PC-3 (cell line): ENCODE results near the gene RNU7-1. TPM values are rescaled to one million over a fixed set of nuclear protein-coding genes. Genes with fewer than 3 reads are reported as not detected.

Experiments
- ATAC-seq: fragments of 200-7000 bp; cut with Tn5 transposase; 2 replicates; pipeline ENCODE4 v1.9.1; 2020; ENCODE audit warnings: mild to moderate bottlenecking, moderate library complexity
- BruUV-seq: library from RNA; stranded (reverse); fragments of 400-500 nt; replicated peaks from 2 replicates; lab custom pipeline; 2021; lab: Mats Ljungman, UMichigan
- CTCF ChIA-PET: fragments of 300-600 bp; sonication (Branson Sonifier 250); formaldehyde crosslinking; loops from one replicate; lab custom pipeline; 2022; ENCODE audit warnings: antibody characterized with exemption; lab: Charles Lee
- POLR2A ChIA-PET: fragments of 300-600 bp; sonication (Branson Sonifier 250); formaldehyde crosslinking; loops from one replicate; lab custom pipeline; 2022; ENCODE audit warnings: antibody characterized with exemption; ENCODE audit not compliant: unreplicated experiment; lab: Charles Lee
- DNase-seq: peaks from one replicate; pipeline ENCODE4 v3.0.0-alpha.2; 2015
- H2AFZ ChIP-seq: fragments of 300-600 bp; sonication (generic); 2 replicates; pipeline ENCODE4 v1.6.0; 2016; ENCODE audit warnings: antibody characterized with exemption, low read length
- H3F3A ChIP-seq: fragments of 300-600 bp; sonication (generic); one replicate; pipeline ENCODE4 v1.6.0; 2017; ENCODE audit warnings: antibody characterized with exemption, low read length, control low read depth, mild to moderate bottlenecking; ENCODE audit not compliant: unreplicated experiment
- H3K27ac ChIP-seq: fragments of 300-600 bp; sonication (generic); 2 replicates; pipeline ENCODE4 v1.5.1; 2016; ENCODE audit warnings: mild to moderate bottlenecking, low read length
- H3K27me3 ChIP-seq: fragments of 300-600 bp; sonication (generic); 2 replicates; pipeline ENCODE4 v1.6.1; 2016; ENCODE audit warnings: low read length, mixed read lengths
- H3K36me3 ChIP-seq: fragments of 300-600 bp; sonication (generic); 2 replicates; pipeline ENCODE4 v1.6.1; 2016; ENCODE audit warnings: low read depth, mixed run types, low read length, mixed read lengths
- H3K4me1 ChIP-seq: fragments of 300-600 bp; sonication (generic); 2 replicates; pipeline ENCODE4 v1.5.1; 2016; ENCODE audit warnings: low read length; ENCODE audit not compliant: insufficient read depth
- H3K4me2 ChIP-seq: fragments of 300-600 bp; sonication (generic); 2 replicates; pipeline ENCODE4 v1.6.0; 2016; ENCODE audit warnings: low read length
- H3K4me3 ChIP-seq: fragments of 300-600 bp; sonication (generic); 2 replicates; pipeline ENCODE4 v1.5.1; 2016; ENCODE audit warnings: mild to moderate bottlenecking, low read length, mixed read lengths
- H3K79me2 ChIP-seq: fragments of 300-600 bp; sonication (generic); 2 replicates; pipeline ENCODE4 v1.6.1; 2017; ENCODE audit warnings: low read length, mixed read lengths
- H3K9ac ChIP-seq: fragments of 300-600 bp; sonication (generic); 2 replicates; pipeline ENCODE4 v1.6.0; 2016; ENCODE audit warnings: mild to moderate bottlenecking, low read length
- H3K9me2 ChIP-seq: fragments of 300-600 bp; sonication (generic); replicated peaks from 2 replicates; pipeline ENCODE4 v1.6.1; 2016; ENCODE audit warnings: mixed run types, low read length, mixed read lengths
- H3K9me3 ChIP-seq: fragments of 300-600 bp; sonication (generic); 2 replicates; pipeline ENCODE4 v1.6.1; 2016; ENCODE audit warnings: low read length, mixed read lengths
- H4K20me1 ChIP-seq: fragments of 300-600 bp; sonication (generic); 2 replicates; pipeline ENCODE4 v1.6.1; 2016; ENCODE audit warnings: low read length, mixed read lengths
- CTCF ChIP-seq: fragments of 300-600 bp; sonication (generic); conservative IDR thresholded peaks from 2 replicates; pipeline ENCODE4 v1.5.1; 2017; ENCODE audit warnings: antibody characterized with exemption, low read depth, mild to moderate bottlenecking, low read length
- EZH2 ChIP-seq: fragments of 300-600 bp; sonication (generic); IDR thresholded peaks from one replicate; pipeline ENCODE4 v1.6.1; 2017; ENCODE audit warnings: antibody characterized with exemption, mild to moderate bottlenecking, low read length; ENCODE audit not compliant: unreplicated experiment
- EZH2phosphoT487 ChIP-seq: fragments of 300-600 bp; sonication (generic); IDR thresholded peaks from 2 replicates; pipeline ENCODE4 v1.6.1; 2018; ENCODE audit warnings: mild to moderate bottlenecking, antibody characterized with exemption, low read length, borderline replicate concordance
- intact Hi-C: fragments of 100-400 bp; cut with micrococcal nuclease; formaldehyde crosslinking; loops from 2 replicates; pipeline ENCODE4 v1.9.0; 2023
- total RNA-seq: library from RNA; depleted of rRNA; stranded (reverse); fragments of >200 nt; gene quantifications from 2 replicates; pipeline ENCODE4 v1.2.3, GENCODE V29; 2014

Gene RNU7-1
- total RNA-seq, 1 experiment from 2014 or later: not detected

GRCh38 chr12:6946920-6947374 lies 3.3 kb downstream of the RNU7-1 start:
- DNase-seq: no peak
- ChIA-PET POLR2A (no interaction called here), CTCF (interaction anchor here (0.6 to 1.1 kb wide), 3 partner anchors 9 to 107 kb away, joined by 3 to 6 read pairs (median 5); no protein-coding TSS in a partner anchor)
- peaks cover 18% of the 10 kb centered on the region for H3K4me1 ChIP-seq
- no peak for TF ChIP-seq CTCF
- TF ChIP-seq EZH2phosphoT487: no peak
- no peak for TF ChIP-seq EZH2
- H3K27me3 ChIP-seq: no peaks in the 10 kb centered on the region
- H3K79me2 ChIP-seq: peaks cover 11% of the 10 kb centered on the region; the same call in 1 of the 2 replicates
- intact Hi-C loops: no loop called here
- H3K27ac ChIP-seq: no peak overlapping the region
- no peaks in the 10 kb centered on the region for H3K36me3 ChIP-seq
- H3K4me2 ChIP-seq: peak overlapping the region; percentile 96
- H3K9me2 ChIP-seq: no peaks in the 10 kb centered on the region
- no peak for ATAC-seq
- H2AFZ ChIP-seq: peak overlapping the region; percentile 71
- peak overlapping the region; percentile 32; the same call in 1 of the 2 replicates for H3K9ac ChIP-seq
- no TSS peak for BruUV-seq
- H3K4me3 ChIP-seq: peak overlapping the region; percentile 72
- no peaks in the 10 kb centered on the region for H3K9me3 ChIP-seq
- H4K20me1 ChIP-seq: no peaks in the 10 kb centered on the region
- peaks cover 9% of the 10 kb centered on the region for H3F3A ChIP-seq

GRCh38 chr12:6947615-6948014 lies 4.0 kb downstream of the RNU7-1 start:
- H3K9me3 ChIP-seq: no peaks in the 10 kb centered on the region
- no peak overlapping the region for H3K27ac ChIP-seq
- no peak overlapping the region for H3K9ac ChIP-seq
- no peaks in the 10 kb centered on the region for H3K9me2 ChIP-seq
- H2AFZ ChIP-seq: no peak overlapping the region
- H3K4me3 ChIP-seq: no peak overlapping the region
- peaks cover 11% of the 10 kb centered on the region; the same call in 1 of the 2 replicates for H3K79me2 ChIP-seq
- ATAC-seq (no peak), DNase-seq (no peak)
- H3F3A ChIP-seq: peaks cover 9% of the 10 kb centered on the region
- H4K20me1 ChIP-seq: no peaks in the 10 kb centered on the region
- TF ChIP-seq CTCF: no peak
- no peak for TF ChIP-seq EZH2
- no peak for TF ChIP-seq EZH2phosphoT487
- H3K27me3 ChIP-seq: no peaks in the 10 kb centered on the region
- ChIA-PET POLR2A (no interaction called here), CTCF (no interaction called here)
- no TSS peak for BruUV-seq
- intact Hi-C loops: no loop called here
- peaks cover 18% of the 10 kb centered on the region for H3K4me1 ChIP-seq
- H3K36me3 ChIP-seq: no peaks in the 10 kb centered on the region
- no peak overlapping the region for H3K4me2 ChIP-seq

GRCh38 chr12:6948873-6949594 lies 5.4 kb downstream of the RNU7-1 start:
- peaks cover 9% of the 10 kb centered on the region for H3F3A ChIP-seq
- intact Hi-C loops: no loop called here
- no TSS peak for BruUV-seq
- H3K27ac ChIP-seq: no peak overlapping the region
- H2AFZ ChIP-seq: no peak overlapping the region
- ChIA-PET POLR2A (no interaction called here), CTCF (no interaction called here)
- H3K4me3 ChIP-seq: no peak overlapping the region
- H4K20me1 ChIP-seq: no peaks in the 10 kb centered on the region
- DNase-seq (no peak), ATAC-seq (no peak)
- no peaks in the 10 kb centered on the region for H3K9me2 ChIP-seq
- H3K27me3 ChIP-seq: no peaks in the 10 kb centered on the region
- H3K4me2 ChIP-seq: no peak overlapping the region
- TF ChIP-seq CTCF (peak; percentile 20; the same call in 1 of the 2 replicates), EZH2 (no peak)
- no peaks in the 10 kb centered on the region for H3K9me3 ChIP-seq
- peaks cover 11% of the 10 kb centered on the region; the same call in 1 of the 2 replicates for H3K79me2 ChIP-seq
- H3K4me1 ChIP-seq: peaks cover 18% of the 10 kb centered on the region
- no peaks in the 10 kb centered on the region for H3K36me3 ChIP-seq
- no peak overlapping the region for H3K9ac ChIP-seq
